Hematopoietic multipotent progenitor cell treated with erythropoietin and hydrocortisone succinate and interleukin-3 and kit ligand, for 4 days (in vitro differentiated cells): ENCODE results near the gene ZNF574.
"Not testable (repeated sequence)": the region's sequence is repeated elsewhere in the genome, so short reads cannot be mapped to it uniquely, and the experiment has no call there.

Experiments
- DNase-seq: peaks from one replicate; pipeline ENCODE4 v3.0.0-alpha.2; 2015

The ZNF574 gene, protein sequence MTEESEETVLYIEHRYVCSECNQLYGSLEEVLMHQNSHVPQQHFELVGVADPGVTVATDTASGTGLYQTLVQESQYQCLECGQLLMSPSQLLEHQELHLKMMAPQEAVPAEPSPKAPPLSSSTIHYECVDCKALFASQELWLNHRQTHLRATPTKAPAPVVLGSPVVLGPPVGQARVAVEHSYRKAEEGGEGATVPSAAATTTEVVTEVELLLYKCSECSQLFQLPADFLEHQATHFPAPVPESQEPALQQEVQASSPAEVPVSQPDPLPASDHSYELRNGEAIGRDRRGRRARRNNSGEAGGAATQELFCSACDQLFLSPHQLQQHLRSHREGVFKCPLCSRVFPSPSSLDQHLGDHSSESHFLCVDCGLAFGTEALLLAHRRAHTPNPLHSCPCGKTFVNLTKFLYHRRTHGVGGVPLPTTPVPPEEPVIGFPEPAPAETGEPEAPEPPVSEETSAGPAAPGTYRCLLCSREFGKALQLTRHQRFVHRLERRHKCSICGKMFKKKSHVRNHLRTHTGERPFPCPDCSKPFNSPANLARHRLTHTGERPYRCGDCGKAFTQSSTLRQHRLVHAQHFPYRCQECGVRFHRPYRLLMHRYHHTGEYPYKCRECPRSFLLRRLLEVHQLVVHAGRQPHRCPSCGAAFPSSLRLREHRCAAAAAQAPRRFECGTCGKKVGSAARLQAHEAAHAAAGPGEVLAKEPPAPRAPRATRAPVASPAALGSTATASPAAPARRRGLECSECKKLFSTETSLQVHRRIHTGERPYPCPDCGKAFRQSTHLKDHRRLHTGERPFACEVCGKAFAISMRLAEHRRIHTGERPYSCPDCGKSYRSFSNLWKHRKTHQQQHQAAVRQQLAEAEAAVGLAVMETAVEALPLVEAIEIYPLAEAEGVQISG

DNA sequence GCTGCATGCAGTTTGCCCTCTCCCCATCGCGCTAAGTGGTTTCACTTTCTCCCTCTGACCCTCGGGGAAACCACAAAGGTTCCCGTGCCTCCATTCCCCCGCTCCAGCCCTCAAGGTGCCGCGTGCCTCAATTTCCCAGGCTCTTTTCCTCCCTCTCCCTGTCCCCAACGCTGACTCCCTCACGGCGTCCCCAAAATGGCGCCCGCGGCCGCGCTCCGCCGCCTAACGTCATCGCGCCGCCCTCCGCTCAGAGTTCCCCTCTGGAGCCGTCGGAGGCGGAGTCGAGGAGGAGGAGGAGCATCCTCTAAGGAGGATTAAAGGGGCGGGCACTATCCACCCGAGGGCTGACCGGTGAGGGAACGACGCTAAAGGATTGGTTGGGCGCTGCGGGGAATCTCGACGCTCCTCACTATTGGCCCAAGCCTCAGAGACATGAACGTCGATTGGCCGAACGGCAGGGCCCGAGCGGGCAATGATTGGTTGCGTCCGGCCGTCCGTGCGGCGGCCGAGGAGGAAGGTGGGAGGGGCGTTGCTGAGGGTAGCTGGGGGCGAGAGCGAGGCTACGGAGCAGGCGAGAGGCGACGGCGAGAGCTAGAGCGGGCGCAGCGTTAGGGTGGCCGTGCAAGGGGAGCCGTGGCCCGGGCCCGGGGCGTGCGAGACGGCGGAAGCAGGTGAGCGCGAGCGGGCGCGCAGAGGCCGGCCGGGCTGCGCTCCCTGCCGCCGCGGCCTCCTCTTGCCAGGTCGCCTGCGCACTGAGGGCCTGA is at the start of gene ZNF574:
Gene ZNF574, plus strand, starts transcription at position 551 of the 764 bp plus-strand sequence. CDS start 2,441 bp downstream, outside the sequence.
- DNase-seq: peak; percentile 100

DNA sequence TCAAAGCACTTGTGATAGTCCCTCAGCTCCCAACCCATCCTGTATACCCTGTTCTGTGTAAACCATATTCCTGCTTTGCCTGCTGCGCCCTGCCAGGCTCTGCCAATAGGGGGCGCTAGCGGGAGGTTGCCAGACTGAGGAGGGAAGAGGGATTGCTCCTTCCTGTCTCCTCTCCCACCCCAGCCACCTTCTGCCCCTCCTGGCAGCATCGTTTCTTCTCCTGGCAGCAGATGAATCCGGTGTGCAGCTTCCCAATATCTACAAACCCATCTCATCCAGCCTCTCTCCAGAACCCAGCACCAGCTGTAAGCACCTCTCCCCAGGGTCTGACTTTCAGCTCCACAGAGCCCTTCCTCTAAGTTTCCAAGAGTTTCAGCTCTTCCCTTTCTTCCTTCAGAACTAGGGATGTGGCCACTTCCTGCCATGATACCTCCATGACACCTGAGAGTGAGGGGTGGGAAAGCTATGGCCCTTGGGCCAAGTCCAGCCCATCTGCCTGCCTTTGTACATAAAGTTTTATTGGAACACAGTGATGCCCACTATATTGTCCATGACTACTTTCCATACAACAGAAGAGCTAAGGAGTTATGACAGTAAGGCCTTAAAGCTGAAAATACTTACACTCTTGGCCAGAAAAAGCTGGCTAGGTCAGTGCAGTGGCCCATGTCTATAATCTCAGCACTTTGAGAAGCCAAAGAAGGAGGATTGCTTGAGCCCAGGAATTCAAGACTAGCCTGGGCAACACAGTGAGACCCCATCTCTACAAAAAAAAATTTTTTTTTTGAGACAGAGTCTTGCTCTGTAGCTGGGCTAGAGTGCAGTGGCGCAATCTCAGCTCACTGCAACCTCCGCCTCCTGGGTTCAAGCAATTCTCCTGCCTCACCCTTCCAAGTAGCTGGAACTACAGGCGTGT is 47.4 kb upstream of the ZNF574 start:
- peak; percentile 35 for DNase-seq

DNA sequence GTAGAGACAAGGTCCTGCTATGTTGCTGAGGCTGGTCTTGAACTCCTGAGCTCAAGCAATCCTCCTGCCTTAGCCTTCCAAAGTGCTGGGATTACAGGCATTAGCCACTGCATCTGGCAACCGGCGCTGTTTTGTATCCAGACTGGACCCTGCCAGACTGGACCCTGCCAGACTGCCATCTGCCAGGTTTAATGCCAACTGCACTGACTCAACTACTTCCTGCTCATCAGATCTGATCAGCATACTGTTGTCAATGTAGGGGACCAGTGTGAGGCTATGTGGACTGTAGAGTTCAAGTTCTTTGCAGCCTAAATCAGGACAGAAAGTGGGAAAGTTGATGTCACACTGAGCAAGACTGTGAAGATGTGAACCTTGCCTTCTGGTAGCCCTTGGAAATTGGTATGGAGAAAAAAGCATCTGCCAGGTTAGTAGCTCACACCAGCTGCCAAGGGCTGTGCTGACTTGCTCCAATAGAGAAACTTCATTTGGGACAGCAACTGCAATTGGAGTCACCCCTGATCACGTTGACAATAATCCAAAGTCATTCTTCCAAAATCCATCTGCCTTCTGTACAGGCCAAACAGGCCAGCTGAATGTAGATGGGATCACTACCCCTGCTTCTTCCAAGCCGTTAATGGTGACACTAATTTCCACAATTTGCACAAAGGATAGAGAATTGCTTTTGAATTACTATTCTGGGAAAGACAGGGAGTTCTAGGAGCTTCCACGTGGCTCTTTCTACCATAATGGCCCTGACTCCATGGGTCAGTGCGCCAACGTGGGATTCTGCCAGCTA is 45.1 kb upstream of the ZNF574 start:
- no peak for DNase-seq

DNA sequence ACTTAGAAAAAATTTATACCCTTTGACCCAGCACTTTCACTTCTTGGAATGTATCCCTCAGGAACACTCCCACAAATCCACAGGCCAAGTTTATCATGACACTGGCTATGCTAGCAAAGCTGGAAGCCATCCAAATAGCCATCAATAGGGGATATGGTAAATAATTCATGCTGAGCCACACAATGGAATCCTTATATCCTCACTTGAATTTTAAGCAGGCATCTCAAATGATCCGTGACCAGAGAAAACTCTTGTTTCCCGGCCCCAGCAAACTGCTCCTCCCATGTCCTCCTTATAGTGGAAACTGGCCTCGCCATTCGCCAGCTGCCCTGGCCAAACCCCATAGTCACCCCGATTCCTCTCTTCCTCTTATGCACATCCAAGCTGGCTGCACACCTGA is 43.5 kb upstream of the ZNF574 start:
- DNase-seq: no peak

DNA sequence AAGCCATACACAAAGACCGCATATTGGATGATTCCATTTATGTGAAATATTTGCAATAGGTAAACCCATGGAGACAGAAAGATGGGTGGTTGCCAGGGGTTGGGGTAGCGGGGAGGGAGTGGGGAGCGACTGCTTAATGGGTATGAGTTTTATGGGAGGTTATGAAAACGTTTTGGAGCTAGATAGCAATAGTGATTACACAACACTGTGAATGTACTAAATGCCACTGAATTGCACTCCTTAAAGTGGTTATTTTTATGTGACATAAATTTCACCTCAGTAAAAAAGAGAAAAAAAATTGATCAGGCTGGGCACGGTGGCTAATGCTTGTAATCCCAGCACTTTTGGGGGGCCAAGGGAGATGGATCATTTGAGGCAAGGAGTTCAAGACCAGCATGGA is 42.6 kb upstream of the ZNF574 start:
- no peak for DNase-seq

DNA sequence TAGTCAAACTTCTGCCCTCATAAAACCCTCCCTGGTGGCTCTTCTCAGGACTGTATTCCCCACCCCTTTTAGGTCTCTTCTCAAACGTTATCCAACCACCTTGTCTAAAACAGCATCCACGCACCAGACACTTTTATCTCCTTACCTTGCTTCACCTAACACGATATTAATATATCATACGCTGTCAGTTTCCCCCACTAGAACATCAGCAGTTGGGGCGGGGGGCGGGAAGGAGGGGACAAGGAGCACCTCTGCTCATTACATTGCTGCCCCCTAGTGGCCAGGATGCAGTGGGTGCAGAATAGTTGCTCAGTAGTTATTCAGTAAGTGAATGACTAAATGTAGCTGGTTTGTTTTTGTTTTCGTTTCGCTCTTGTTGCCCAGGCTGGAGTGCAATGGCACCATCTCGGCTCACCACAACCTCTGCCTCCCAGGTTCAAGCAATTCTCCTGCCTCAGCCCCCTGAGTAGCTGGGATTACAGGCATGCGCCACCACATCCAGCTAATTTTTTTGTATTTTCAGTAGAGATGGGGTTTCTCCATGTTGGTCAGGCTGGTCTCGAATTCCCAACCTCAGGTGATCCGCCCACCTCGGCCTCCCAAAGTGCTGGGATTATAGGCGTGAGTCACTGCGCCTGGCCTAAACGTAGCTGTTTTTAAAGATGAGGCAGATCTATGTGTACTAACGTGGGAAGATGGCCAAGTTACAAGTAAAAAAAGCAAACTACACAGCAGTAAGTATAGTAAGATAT is 41.1 kb upstream of the ZNF574 start:
- DNase-seq: peak; percentile 86

DNA sequence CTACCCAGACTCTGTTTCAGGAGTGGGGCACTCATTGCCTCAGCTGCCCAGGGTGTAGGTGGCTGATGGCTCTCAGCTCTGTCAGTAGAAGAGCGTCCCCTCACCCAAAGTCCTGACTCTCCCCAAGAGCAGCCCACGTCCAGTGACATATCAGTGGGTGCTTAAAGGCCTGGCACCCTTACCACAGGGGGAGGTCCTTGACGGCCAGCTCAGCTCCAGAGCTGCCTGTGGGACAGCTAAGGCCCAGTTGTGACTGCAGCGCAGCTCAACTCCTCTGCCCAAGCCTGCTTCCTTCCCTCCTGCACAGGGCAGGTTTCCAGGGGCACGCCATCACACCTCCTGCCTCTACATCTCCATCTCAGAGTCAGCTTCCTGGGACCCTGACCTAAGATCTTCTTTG is 38.3 kb upstream of the ZNF574 start:
- no peak for DNase-seq

DNA sequence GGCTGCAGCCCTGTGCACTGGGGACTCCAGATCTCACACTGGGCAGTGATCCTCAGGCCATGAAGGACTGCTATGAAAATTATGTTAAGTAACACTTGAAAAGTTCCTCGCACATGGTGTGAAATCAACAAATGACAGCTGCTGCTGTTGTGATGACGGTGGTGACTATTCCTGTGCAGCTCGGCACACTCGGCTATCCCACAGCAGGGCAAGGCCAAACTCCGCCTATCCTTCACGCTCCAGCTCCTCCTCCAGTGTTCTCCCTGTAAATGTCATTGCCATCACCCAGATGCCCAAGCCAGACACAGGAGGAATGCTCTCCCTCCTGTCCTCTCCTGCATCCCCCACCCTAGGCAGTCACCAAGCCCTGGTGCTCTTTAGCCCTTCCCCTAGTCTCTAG is 37.3 kb upstream of the ZNF574 start:
- DNase-seq: no peak

DNA sequence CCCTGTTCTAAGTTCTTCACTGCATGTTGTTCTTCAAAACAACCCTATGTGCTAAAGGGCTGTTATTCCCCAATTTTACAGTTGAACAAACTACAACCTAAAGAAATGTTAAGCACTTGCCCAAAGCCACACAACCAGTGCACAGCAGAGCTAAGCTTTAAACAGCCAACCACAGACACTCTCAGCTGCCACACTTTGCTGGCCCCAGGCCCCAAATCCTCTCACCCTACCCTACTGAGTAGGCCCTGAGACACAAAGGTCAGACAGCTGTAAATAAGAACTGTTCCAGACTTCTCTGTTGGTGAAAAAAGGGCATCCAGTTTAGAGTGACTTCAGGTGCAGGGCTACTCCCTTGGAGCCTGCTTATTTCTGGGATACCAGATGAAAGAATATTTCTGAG is 35.9 kb upstream of the ZNF574 start:
- DNase-seq: no peak

DNA sequence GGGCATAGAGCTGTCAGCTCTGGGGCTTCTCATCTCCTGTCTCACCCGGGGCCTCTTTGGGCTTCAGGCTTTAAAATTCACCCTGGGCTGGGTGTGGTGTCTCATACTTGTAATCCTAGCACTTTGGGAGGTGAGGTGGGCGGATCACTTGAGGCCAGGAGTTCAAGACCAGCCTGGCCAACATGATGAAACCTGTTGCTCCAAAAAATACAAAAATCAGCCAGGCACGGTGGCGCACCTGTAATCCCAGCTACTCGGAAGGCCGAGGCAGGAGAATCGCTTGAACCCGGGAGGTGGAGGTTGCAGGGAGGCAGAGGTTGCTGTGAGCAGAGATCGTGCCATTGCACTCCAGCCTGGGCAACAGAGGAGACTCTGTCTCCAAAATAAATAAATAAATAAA is 35.5 kb upstream of the ZNF574 start:
- not testable (repeated sequence) for DNase-seq

DNA sequence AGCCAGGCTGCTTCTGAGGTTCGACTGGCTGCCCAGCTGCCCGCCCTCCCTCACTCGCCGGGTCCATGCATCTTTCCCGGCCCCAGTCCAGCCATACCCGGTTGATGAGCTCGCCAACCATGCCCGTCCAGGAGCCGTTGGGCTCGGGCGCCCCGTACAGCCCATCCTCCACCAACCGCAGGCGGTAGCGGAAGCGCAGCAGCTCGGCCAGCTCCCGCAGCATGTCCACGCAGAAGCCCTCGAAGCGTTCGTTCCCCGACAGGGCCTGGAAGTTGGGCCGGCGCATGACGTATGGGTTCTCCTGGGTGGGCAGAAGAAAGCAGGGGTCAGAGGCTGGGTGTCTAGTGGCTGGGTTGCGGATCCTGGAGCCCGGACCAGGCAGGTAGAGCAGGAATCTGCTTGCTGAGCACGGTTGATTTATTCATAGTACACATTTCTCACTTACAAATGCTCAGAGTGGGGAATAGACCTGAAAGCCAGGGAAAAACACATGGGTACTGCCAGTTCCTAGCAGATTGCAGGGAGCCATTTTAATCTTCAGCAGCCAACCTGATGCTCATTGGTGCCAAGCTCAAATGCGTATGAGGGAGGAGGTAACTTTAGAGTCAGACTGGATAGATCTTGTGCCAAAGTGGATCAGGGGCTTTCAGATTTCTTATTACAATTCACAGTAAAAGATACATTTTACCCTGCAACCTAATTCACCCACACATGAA is 33.4 kb upstream of the ZNF574 start:
- DNase-seq: no peak

DNA sequence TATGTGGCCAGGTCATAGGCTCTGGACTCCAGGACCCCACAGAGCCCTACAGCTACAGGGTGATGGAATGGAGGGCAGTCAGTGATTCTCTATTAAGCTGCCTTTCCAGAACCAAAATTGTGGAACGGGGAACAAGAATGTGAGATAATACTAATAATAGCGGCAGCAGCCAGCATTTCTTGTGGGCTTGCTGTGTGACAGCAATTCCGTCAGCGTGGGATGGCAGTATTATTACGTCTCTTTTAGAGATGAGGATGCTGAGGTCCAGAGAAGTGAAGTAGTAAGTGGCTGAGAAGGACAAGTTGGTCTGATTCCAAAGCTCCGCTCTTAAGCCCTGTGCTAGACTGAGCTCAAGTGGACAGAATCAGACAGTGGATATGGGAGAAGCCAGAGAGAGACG is 30.4 kb upstream of the ZNF574 start:
- DNase-seq: no peak

DNA sequence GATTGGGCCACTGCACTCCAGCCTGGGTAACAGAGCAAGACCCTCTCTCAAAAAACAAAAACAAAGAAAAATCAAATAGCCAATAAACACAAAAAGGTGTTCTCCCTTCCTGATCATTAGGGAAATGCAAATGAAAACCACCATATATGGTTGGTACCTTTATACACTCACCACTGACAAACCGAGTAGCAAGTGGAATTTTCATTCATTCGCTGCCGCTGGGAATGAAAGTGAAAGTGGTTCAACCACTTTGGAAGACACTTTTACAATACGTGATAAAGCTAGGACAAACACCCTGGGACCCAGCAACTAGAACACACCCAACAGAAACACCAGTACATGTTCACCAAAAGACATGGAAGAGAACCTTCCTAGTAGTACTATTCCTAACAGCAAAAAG is 27.0 kb upstream of the ZNF574 start:
- DNase-seq: no peak

DNA sequence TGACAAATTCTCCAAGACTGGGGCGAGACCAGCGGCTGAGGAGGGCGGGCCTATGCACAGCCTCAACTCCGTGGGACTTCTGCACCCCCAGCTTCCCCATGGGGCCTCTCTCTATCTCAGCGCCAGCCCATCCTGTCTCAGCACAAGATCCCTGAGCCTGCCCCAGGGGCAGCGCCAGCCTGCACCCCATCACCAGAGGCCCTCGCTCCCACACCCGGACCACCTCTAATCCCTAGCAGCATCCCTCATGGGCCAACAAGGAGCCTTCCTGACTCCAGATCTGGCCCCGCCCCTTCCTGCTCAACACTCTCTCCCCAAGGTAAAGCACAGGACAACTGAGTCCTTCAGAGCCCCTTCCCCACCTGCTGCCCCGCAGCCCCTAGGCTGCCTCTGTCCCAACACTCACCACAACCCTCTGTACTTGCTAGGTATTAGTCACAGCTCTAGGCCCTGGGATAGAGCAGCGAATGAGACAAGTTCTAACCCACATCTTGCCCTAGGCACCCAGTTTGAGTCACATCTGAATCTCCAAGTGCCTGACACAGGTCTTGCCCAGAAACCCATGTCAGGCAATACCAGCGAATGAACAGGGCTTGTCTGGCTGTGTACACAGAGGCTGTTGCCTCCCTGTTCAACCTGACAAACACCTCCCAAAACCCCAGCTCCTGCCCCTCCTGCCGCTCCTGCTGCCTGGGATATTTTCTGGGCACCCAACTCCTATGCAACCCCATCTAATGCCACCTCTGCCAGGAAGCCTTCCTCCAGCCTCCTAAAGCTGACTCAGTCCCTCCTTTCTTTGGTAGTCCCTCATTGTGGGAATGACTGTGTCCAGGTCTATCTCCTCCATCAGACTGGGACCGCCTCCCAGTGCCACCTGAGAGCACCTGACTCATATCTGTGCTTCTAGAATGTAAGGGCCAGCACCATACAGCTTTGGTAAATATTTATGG is 24.5 kb upstream of the ZNF574 start:
- DNase-seq: no peak

DNA sequence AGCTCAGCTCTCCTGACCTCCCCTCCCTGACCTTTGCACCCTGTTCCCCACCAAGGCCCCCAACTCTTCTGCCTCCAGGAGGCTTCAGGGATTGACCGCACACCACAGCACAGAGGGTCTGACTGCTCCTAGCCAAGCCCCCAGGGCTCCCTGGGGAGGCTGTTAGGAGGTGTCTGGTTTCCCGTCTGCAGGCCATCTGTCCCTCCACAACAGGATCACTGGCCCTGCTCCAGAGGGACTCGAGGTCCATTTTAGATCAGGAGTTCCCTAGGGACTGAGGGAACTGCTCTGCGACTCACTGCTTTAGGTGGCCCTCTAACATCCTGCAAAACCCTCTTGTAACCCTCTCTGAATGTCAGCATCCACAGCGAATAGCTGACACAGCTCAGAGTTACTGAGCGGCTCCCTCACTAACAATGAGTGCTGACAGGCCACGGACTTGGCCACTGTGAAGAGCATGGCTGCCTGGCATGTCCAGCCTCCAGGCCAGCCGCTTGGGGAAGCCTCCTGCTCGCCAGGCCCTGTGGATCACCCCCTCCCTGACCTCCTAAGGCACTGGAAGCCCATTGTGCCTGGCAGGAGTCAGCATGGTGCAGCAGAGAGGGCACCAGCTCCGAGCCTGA is 23.6 kb upstream of the ZNF574 start:
- no peak for DNase-seq

DNA sequence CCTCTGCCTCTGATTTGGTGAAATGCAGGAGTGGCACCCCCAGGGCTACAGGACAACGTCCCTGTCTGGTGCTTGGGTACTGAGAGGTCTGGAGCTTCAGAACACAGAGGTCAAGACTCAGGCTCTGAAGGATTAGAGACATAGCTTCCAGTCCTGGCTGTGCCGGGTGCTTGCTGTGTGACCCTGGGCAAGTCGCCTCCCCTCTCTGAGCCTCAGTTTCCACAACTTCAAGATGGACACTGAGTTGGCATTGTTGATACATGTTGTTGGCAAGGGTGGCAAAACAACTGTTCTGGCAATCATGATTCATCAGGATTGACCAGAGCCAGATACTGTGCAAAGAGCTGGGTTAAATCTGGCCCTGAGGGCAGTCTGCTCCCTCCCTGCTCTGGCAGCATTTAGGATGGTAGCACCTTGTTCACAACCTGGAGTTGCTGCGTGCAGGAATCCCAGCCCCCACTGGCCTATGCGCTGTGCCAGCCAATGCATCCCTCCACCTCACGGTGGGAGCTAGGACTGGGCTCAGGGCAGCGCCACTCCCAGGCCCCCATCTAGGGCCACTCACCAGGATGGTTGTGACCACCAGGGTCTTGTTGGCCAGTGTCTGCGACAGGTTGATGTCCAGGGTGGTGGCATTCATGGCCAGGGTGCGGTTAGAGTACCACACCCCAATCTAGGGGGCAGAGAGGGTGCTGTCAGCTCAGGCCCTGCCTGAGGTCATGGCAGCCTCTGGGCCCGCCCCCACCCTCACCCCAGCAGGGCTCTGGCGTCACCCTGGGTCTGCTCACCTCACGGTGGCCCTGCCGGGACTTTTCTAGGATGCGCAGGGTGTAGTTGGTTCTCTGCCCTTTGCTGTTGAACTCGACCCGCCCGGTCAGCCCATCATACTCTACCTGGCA is 22.7 kb upstream of the ZNF574 start:
- no peak for DNase-seq

DNA sequence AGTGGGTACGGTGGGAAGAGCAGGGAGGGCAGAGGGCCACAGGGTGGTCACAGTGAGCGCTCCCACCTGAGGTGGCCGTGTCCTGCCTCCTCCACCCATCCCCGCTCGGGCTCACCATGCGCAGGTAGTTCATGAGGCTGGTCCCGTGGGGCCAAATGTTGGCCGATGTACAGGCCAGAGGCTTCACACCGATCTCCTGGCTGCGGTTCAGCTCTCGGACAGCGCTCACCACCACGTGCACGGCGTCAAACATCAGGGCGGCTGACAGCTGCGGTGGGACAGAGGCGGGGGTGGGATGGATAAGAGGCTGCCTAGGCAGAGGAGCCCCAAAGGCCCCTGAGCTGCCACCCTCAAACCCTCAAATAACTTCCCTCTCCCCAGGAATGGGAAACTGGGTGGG is 21.8 kb upstream of the ZNF574 start:
- no peak for DNase-seq
